ENCODE results near the gene C12orf42. TPM values are rescaled to one million over a fixed set of nuclear protein-coding genes. Genes with fewer than 3 reads are reported as not detected.

C12orf42 gene
- total RNA-seq, 2 experiments from 2014 or later = not detected

GRCh38 chr12:103421402-103421801 lies 74.4 kb downstream of the C12orf42 start:
- no peak for DNase-seq
- intact Hi-C loops (cut with micrococcal nuclease) = no loop called here
- Mint-ChIP-seq H3K4me3 (no peak overlapping the region), H3K4me1 (ENCODE audit: low read depth) (no peaks in the 10 kb centered on the region), H3K36me3 (ENCODE audit: low read depth) (peaks cover 5% of the 10 kb centered on the region), H3K9me3 (peaks cover 5% of the 10 kb centered on the region), H3K27me3 (ENCODE audit: low read depth) (no peaks in the 10 kb centered on the region), H3K27ac (no peak overlapping the region)
- CTCF ChIA-PET = no interaction called here

- no peak for DNase-seq
- Mint-ChIP-seq H3K4me1 (ENCODE audit: low read depth) (no peaks in the 10 kb centered on the region), H3K27ac (no peak overlapping the region), H3K4me3 (no peak overlapping the region), H3K27me3 (ENCODE audit: low read depth) (no peaks in the 10 kb centered on the region), H3K36me3 (ENCODE audit: low read depth) (no peaks in the 10 kb centered on the region), H3K9me3 (no peaks in the 10 kb centered on the region)
- CTCF ChIA-PET = no interaction called here
- intact Hi-C loops (cut with micrococcal nuclease) = no loop called here
These were observed 80.1 kb downstream of the C12orf42 start for GRCh38 chr12:103415681-103416080.

- Mint-ChIP-seq H3K4me3 (no peak overlapping the region), H3K4me1 (ENCODE audit: low read depth) (no peaks in the 10 kb centered on the region), H3K27me3 (ENCODE audit: low read depth) (no peaks in the 10 kb centered on the region), H3K9me3 (no peaks in the 10 kb centered on the region), H3K27ac (no peak overlapping the region), H3K36me3 (ENCODE audit: low read depth) (no peaks in the 10 kb centered on the region)
- CTCF ChIA-PET = interaction anchor here (0.7 to 1.0 kb wide), 2 partner anchors 107 to 147 kb away, joined by 3 to 4 read pairs; no protein-coding TSS in a partner anchor
- peak; percentile 15 for DNase-seq
- intact Hi-C loops (cut with micrococcal nuclease) = loop anchor here (1.0 kb wide), 1 partner anchor 147 kb away; no protein-coding TSS in a partner anchor
These were observed 94.3 kb downstream of the C12orf42 start for GRCh38 chr12:103401421-103401820.

- Mint-ChIP-seq H3K4me1 (ENCODE audit: low read depth) (no peaks in the 10 kb centered on the region), H3K4me3 (no peak overlapping the region), H3K27ac (no peak overlapping the region), H3K9me3 (no peaks in the 10 kb centered on the region), H3K36me3 (ENCODE audit: low read depth) (no peaks in the 10 kb centered on the region), H3K27me3 (ENCODE audit: low read depth) (no peaks in the 10 kb centered on the region)
- CTCF ChIA-PET = no interaction called here
- intact Hi-C loops (cut with micrococcal nuclease) = no loop called here
- DNase-seq = no peak
These were observed 95.8 kb downstream of the C12orf42 start for GRCh38 chr12:103399986-103400385.

GRCh38 chr12:103397536-103397935 lies 98.2 kb downstream of the C12orf42 start:
- intact Hi-C loops (cut with micrococcal nuclease) = no loop called here
- Mint-ChIP-seq H3K27me3 (ENCODE audit: low read depth) (no peaks in the 10 kb centered on the region), H3K4me1 (ENCODE audit: low read depth) (no peaks in the 10 kb centered on the region), H3K27ac (no peak overlapping the region), H3K36me3 (ENCODE audit: low read depth) (no peaks in the 10 kb centered on the region), H3K4me3 (no peak overlapping the region), H3K9me3 (no peaks in the 10 kb centered on the region)
- no peak for DNase-seq
- CTCF ChIA-PET = no interaction called here

GRCh38 chr12:103392722-103393121 lies 103.0 kb downstream of the C12orf42 start:
- CTCF ChIA-PET = no interaction called here
- Mint-ChIP-seq H3K4me1 (ENCODE audit: low read depth) (no peaks in the 10 kb centered on the region), H3K27me3 (ENCODE audit: low read depth) (no peaks in the 10 kb centered on the region), H3K9me3 (no peaks in the 10 kb centered on the region), H3K4me3 (no peak overlapping the region), H3K36me3 (ENCODE audit: low read depth) (no peaks in the 10 kb centered on the region), H3K27ac (no peak overlapping the region)
- no peak for DNase-seq
- intact Hi-C loops (cut with micrococcal nuclease) = no loop called here

GRCh38 chr12:103391103-103391502 lies 104.7 kb downstream of the C12orf42 start:
- Mint-ChIP-seq H3K4me1 (ENCODE audit: low read depth) (no peaks in the 10 kb centered on the region), H3K27me3 (ENCODE audit: low read depth) (no peaks in the 10 kb centered on the region), H3K27ac (no peak overlapping the region), H3K4me3 (no peak overlapping the region), H3K9me3 (no peaks in the 10 kb centered on the region), H3K36me3 (ENCODE audit: low read depth) (no peaks in the 10 kb centered on the region)
- intact Hi-C loops (cut with micrococcal nuclease) = no loop called here
- DNase-seq = no peak
- CTCF ChIA-PET = no interaction called here

GRCh38 chr12:103387385-103387784 lies 108.4 kb downstream of the C12orf42 start:
- CTCF ChIA-PET = no interaction called here
- H3K27ac Mint-ChIP-seq = no peak overlapping the region
- no peaks in the 10 kb centered on the region for H3K9me3 Mint-ChIP-seq

GRCh38 chr12:103386451-103386850 lies 109.3 kb downstream of the C12orf42 start:
- H3K4me3 Mint-ChIP-seq = no peak overlapping the region
- H3K9me3 Mint-ChIP-seq = no peaks in the 10 kb centered on the region
- CTCF ChIA-PET = no interaction called here

More at GRCh38 chr12:103387385-103387784, 108.4 kb downstream of the C12orf42 start:
- H3K27me3 Mint-ChIP-seq (ENCODE audit: low read depth) = no peaks in the 10 kb centered on the region
- no peaks in the 10 kb centered on the region for H3K4me1 Mint-ChIP-seq (ENCODE audit: low read depth)
- no peak overlapping the region for H3K4me3 Mint-ChIP-seq
- H3K36me3 Mint-ChIP-seq (ENCODE audit: low read depth) = no peaks in the 10 kb centered on the region
- DNase-seq = no peak
- intact Hi-C loops (cut with micrococcal nuclease) = no loop called here

GRCh38 chr12:103382736-103383346 lies 112.9 kb downstream of the C12orf42 start:
- CTCF ChIA-PET = no interaction called here
- no peak for DNase-seq
- intact Hi-C loops (cut with micrococcal nuclease) = no loop called here
- no peak overlapping the region for H3K4me3 Mint-ChIP-seq
- H3K9me3 Mint-ChIP-seq = no peaks in the 10 kb centered on the region
- H3K4me1 Mint-ChIP-seq (ENCODE audit: low read depth) = no peaks in the 10 kb centered on the region
- H3K27ac Mint-ChIP-seq = no peak overlapping the region
- H3K27me3 Mint-ChIP-seq (ENCODE audit: low read depth) = no peaks in the 10 kb centered on the region
- no peaks in the 10 kb centered on the region for H3K36me3 Mint-ChIP-seq (ENCODE audit: low read depth)

More at GRCh38 chr12:103386451-103386850, 109.3 kb downstream of the C12orf42 start:
- no peaks in the 10 kb centered on the region for H3K36me3 Mint-ChIP-seq (ENCODE audit: low read depth)
- DNase-seq = no peak
- intact Hi-C loops (cut with micrococcal nuclease) = no loop called here
- no peaks in the 10 kb centered on the region for H3K4me1 Mint-ChIP-seq (ENCODE audit: low read depth)
- no peak overlapping the region for H3K27ac Mint-ChIP-seq
- no peaks in the 10 kb centered on the region for H3K27me3 Mint-ChIP-seq (ENCODE audit: low read depth)

- DNase-seq = no peak
- H3K4me3 Mint-ChIP-seq = no peak overlapping the region
- no peaks in the 10 kb centered on the region for H3K9me3 Mint-ChIP-seq
- H3K27me3 Mint-ChIP-seq (ENCODE audit: low read depth) = no peaks in the 10 kb centered on the region
- no peaks in the 10 kb centered on the region for H3K36me3 Mint-ChIP-seq (ENCODE audit: low read depth)
- no peak overlapping the region for H3K27ac Mint-ChIP-seq
- intact Hi-C loops (cut with micrococcal nuclease) = no loop called here
- CTCF ChIA-PET = no interaction called here
- H3K4me1 Mint-ChIP-seq (ENCODE audit: low read depth) = no peaks in the 10 kb centered on the region
These were observed 113.6 kb downstream of the C12orf42 start for GRCh38 chr12:103382119-103382518.

GRCh38 chr12:103379670-103380069 lies 116.1 kb downstream of the C12orf42 start:
- CTCF ChIA-PET = no interaction called here
- Mint-ChIP-seq H3K27me3 (ENCODE audit: low read depth) (no peaks in the 10 kb centered on the region), H3K9me3 (no peaks in the 10 kb centered on the region), H3K4me1 (ENCODE audit: low read depth) (no peaks in the 10 kb centered on the region), H3K36me3 (ENCODE audit: low read depth) (no peaks in the 10 kb centered on the region), H3K27ac (no peak overlapping the region), H3K4me3 (no peak overlapping the region)
- intact Hi-C loops (cut with micrococcal nuclease) = no loop called here
- no peak for DNase-seq

GRCh38 chr12:103373088-103373523 lies 122.7 kb downstream of the C12orf42 start:
- H3K27ac Mint-ChIP-seq = no peak overlapping the region
- no peaks in the 10 kb centered on the region for H3K27me3 Mint-ChIP-seq (ENCODE audit: low read depth)
- no peaks in the 10 kb centered on the region for H3K36me3 Mint-ChIP-seq (ENCODE audit: low read depth)
- intact Hi-C loops (cut with micrococcal nuclease) = no loop called here
- CTCF ChIA-PET = no interaction called here
- no peak overlapping the region for H3K4me3 Mint-ChIP-seq
- peaks cover 14% of the 10 kb centered on the region for H3K4me1 Mint-ChIP-seq (ENCODE audit: low read depth)
- no peak for DNase-seq
- peaks cover 3% of the 10 kb centered on the region for H3K9me3 Mint-ChIP-seq

Data from activated naive CD4-positive, alpha-beta T cell treated with anti-CD3 and anti-CD28 coated beads for 36 hours (primary cell).